Measurements from ENCODE around the gene PKIG.

- TF ChIP-seq CTCF (IDR thresholded peaks at IDR 0.05; ENCODE audit: insufficient read depth, low read length, poor library complexity, severe bottlenecking) (no peak), EZH2phosphoT487 (conservative IDR thresholded peaks at IDR 0.05; ENCODE audit: low read length) (no peak)
Measured at GRCh38 chr20:44656448-44656847, 74.1 kb downstream of the PKIG start.
